DND-41 (cell line): Measurements from ENCODE around the gene EYA4.

Source experiments
- CTCF ChIP-seq: IDR thresholded peaks from 2 replicates; pipeline ENCODE4 v1.5.1; 2012; ENCODE audit warnings: borderline replicate concordance, low read length, moderate library complexity, mild to moderate bottlenecking; ENCODE audit not compliant: poor library complexity, severe bottlenecking; ENCODE audit errors: extremely low read depth
- EZH2 ChIP-seq: IDR thresholded peaks from 3 replicates; pipeline ENCODE4 v1.6.1; 2012; ENCODE audit warnings: borderline replicate concordance, low read depth, mild to moderate bottlenecking, moderate library complexity, low read length, inconsistent platforms; ENCODE audit not compliant: severe bottlenecking

GRCh38 chr6:133567636-133568035 lies 326.5 kb downstream of the EYA4 start:
- no peak for TF ChIP-seq CTCF
- TF ChIP-seq EZH2, result no peak
